Activated CD4-positive, alpha-beta T cell treated with anti-CD3 and anti-CD28 coated beads for 36 hours (primary cell): ENCODE results near the gene BRME1. TPM values are rescaled to one million over a fixed set of nuclear protein-coding genes. Genes with fewer than 3 reads are reported as not detected.

ENCODE experiments used
- ATAC-seq: fragments of 200-7000 bp; cut with Tn5 transposase; one replicate; pipeline ENCODE4 v1.10.0; 2021; ENCODE audit warnings: mild to moderate bottlenecking, moderate library complexity
- CTCF ChIA-PET: fragments of 350-600 bp; sonication (Branson Sonifier 250); formaldehyde crosslinking; loops from one replicate; lab custom pipeline; 2021; ENCODE audit warnings: antibody characterized with exemption; lab: Charles Lee
- POLR2A ChIA-PET: fragments of 350-600 bp; sonication (Branson Sonifier 250); formaldehyde crosslinking; loops from one replicate; lab custom pipeline; 2021; ENCODE audit warnings: antibody characterized with exemption, inconsistent platforms; lab: Charles Lee
- DNase-seq: peaks from one replicate; pipeline ENCODE4 v3.0.0-alpha.2; 2020
- H3K27ac Mint-ChIP-seq: one replicate; pipeline ENCODE4 v1.8.0; 2021; ENCODE audit warnings: mixed read lengths
- H3K27me3 Mint-ChIP-seq: one replicate; pipeline ENCODE4 v1.8.0; 2021; ENCODE audit warnings: mixed read lengths
- H3K36me3 Mint-ChIP-seq: one replicate; pipeline ENCODE4 v1.8.0; 2021; ENCODE audit warnings: low read depth, mixed read lengths
- H3K4me1 Mint-ChIP-seq: one replicate; pipeline ENCODE4 v1.8.0; 2021; ENCODE audit warnings: mixed read lengths
- H3K4me3 Mint-ChIP-seq: one replicate; pipeline ENCODE4 v1.8.0; 2021; ENCODE audit warnings: mild to moderate bottlenecking, moderate library complexity, mixed read lengths
- H3K9me3 Mint-ChIP-seq: one replicate; pipeline ENCODE4 v1.8.0; 2021; ENCODE audit warnings: low read depth, mixed read lengths
- intact Hi-C, 2 experiments: fragments of 100-400 bp; cut with DNase I in 1 of 2; cut with micrococcal nuclease in 1 of 2; formaldehyde crosslinking; loops; one replicate each; pipeline versions ENCODE4 v1.14.2 to v1.15.1; 2022 to 2024; cut with DNase I, micrococcal nuclease
- microRNA-seq: library from miRNA; unstranded; fragments of <30 nt; microRNA quantifications from one replicate; pipeline ENCODE4 v1.2.0, GENCODE V29; 2021; ENCODE audit warnings: borderline replicate concordance
- total RNA-seq, 2 experiments: library from RNA; stranded (reverse); gene quantifications; one replicate each; pipeline ENCODE4 v1.2.3, GENCODE V29; 2021

BRME1 gene
- total RNA-seq, 2 experiments from 2014 or later = 5.3 to 5.5 TPM

DNA sequence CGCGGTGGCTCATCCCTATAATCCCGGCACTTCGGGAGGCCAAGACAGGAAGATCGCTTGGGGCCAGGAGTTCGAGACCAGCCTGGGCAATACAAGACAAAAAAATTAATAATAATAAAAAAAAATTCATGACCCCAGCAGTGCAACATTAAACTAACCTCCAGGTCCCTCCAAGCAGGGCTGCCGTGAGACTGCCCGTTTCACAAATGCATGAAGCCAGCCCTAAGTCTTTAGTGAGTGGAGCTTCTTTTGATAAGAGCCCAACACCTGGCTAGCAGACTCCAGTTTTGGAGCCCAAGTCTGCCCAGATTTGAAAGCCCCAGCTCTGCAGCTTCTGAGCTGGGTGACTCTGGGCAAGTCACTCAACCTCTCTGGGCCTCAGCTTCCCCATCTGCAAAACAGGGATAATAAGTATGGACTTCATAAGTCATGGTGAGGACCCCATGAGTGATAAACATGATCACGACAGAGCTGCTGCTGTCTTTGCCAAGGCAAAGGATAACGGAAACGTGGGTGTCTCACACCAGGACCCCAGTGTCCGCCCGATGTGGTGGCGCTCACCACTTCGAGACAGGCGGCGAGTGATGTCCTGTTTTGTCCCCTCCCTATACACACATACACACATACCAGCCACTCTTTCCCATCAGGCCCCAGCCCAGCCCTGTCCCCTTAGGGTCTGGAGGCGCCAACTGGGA is 67.3 kb downstream of the BRME1 start:
- Mint-ChIP-seq H3K4me3 (peak overlapping the region; percentile 94), H3K4me1 (peaks cover 52% of the 10 kb centered on the region), H3K36me3 (peaks cover 48% of the 10 kb centered on the region), H3K27me3 (no peaks in the 10 kb centered on the region), H3K9me3 (no peaks in the 10 kb centered on the region), H3K27ac (peak overlapping the region; percentile 95)
- ATAC-seq (no peak), DNase-seq (no peak)
- intact Hi-C loops = loop anchor here (1.0 to 5.0 kb wide), 7 partner anchors 9 to 686 kb away; partner anchors contain the start of genes ZSWIM4 (in 2 of the 2), C19orf53 (in 1 of the 2) and RFX1 (in 1 of the 2)
- CTCF ChIA-PET = interaction anchor here (0.7 to 1.4 kb wide), 3 partner anchors 24 to 221 kb away, joined by 3 to 9 read pairs (median 3); partner anchors contain the start of gene C19orf53
- POLR2A ChIA-PET = interaction anchor here (0.6 to 1.3 kb wide), 4 partner anchors 9 to 567 kb away, joined by 3 to 15 read pairs (median 3); no protein-coding TSS in a partner anchor

DNA sequence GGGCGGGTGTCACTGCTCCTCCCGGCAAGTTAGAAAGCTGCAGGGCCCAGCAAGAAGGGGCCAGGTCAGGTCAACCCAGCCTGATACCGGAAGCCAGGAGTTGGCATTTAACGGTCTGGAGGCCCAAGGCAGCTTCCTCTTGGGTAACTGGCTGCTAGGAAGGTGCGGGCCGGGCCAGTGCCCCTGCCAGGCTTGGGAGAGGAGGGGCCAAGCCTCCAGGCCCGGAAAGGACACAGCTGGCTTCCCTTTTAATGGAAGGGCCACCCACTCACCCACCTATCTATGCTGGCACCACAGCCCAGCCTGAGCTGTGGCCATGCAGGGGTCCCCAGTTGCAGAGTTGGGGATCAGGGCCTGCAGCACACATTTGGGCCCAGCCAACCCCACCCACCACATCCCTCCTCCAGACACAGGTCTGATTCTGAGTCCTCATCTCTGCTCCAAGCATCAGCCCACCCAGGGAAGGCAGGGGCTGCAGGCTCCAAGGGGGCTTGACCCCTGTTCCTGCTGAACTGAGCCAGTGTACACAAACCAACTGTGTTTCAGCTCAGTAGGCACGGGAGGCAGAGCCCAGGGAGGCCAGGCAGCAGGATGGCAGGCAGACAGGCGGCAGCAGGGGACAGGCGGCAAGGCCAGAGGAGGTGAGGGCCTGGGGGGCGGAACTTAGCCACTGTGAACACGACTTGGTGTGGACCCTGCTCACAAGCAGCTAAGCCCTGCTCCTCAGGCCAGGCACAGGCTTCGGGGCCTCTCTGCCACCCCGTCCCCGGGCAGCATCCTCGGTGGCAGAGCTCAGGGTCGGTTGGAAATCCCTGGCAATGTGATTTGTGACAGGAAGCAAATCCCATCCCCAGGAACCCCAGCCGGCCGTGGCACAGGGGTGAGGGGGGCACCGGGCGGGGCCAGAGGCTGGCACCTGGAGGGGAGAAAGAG is 69.9 kb downstream of the BRME1 start:
- Mint-ChIP-seq H3K4me3 (peak overlapping the region; percentile 56), H3K4me1 (peaks cover 48% of the 10 kb centered on the region), H3K27ac (peak overlapping the region; percentile 87), H3K36me3 (peaks cover 50% of the 10 kb centered on the region), H3K9me3 (no peaks in the 10 kb centered on the region), H3K27me3 (no peaks in the 10 kb centered on the region)
- no peak for DNase-seq
- CTCF ChIA-PET = interaction anchor here (0.6 to 2.1 kb wide), 10 partner anchors 11 to 300 kb away, joined by 3 to 19 read pairs (median 4); partner anchors contain the start of genes ASF1B and ZSWIM4
- no peak for ATAC-seq
- intact Hi-C loops = loop anchor here in 1 of 2 experiments (2.0 to 5.0 kb wide), 2 partner anchors 15 to 39 kb away; partner anchors contain the start of gene ZSWIM4
- POLR2A ChIA-PET = interaction anchor here (1.2 to 2.0 kb wide), 3 partner anchors 8 to 26 kb away, joined by 3 to 36 read pairs (median 8); no protein-coding TSS in a partner anchor

DNA sequence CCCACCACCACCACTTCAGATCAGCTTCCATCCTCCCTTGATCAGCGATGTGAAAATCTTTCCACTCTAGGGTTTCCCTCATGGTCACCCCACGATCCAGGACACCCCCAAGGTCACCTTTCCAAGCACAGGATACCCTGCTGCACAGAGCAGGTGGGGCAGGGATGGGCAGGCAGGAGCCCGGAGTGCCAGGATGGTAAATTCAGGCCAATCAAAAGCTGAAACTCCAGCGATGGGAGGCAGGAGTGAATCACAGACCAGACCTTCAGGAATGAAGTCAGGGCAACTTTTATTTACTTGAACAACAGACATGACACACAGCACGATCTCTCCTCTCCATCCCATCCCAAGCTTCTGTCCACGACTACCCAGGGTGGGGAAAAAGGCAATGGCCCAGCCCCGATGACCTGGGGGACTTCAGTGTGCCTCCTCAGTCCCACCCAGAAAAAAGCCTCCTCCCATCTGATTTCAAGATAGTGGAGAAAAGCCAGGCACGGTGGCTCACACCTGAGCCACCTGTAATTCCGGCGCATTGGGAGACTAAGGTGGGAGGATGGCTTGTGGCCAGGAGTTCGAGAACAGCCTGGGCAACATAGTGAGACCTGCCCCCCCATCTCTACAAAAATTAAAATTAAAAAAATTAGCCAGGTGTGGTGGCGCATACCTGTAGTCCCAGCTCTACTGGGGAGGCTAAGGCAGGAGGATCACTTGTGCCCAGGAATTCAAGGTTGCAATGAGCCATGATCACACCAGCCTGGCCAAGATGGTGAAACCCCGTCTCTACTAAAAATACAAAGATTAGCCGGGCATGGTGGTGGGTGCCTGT is 71.5 kb downstream of the BRME1 start:
- intact Hi-C loops = loop anchor here in 1 of 2 experiments (5.0 kb wide), 1 partner anchor 37 kb away; the partner anchor contains the start of gene ZSWIM4
- Mint-ChIP-seq H3K27ac (peak overlapping the region; percentile 91), H3K27me3 (no peaks in the 10 kb centered on the region), H3K4me3 (peak overlapping the region; percentile 51), H3K9me3 (no peaks in the 10 kb centered on the region), H3K4me1 (peaks cover 41% of the 10 kb centered on the region), H3K36me3 (peaks cover 37% of the 10 kb centered on the region)
- ATAC-seq (no peak), DNase-seq (no peak)
- POLR2A ChIA-PET = interaction anchor here (0.5 kb wide), 1 partner anchor 223 kb away, joined by 3 read pairs; no protein-coding TSS in a partner anchor
- CTCF ChIA-PET = interaction anchor here (0.6 to 1.6 kb wide), 6 partner anchors 10 to 107 kb away, joined by 3 to 6 read pairs (median 3); partner anchors contain the start of gene ZSWIM4

DNA sequence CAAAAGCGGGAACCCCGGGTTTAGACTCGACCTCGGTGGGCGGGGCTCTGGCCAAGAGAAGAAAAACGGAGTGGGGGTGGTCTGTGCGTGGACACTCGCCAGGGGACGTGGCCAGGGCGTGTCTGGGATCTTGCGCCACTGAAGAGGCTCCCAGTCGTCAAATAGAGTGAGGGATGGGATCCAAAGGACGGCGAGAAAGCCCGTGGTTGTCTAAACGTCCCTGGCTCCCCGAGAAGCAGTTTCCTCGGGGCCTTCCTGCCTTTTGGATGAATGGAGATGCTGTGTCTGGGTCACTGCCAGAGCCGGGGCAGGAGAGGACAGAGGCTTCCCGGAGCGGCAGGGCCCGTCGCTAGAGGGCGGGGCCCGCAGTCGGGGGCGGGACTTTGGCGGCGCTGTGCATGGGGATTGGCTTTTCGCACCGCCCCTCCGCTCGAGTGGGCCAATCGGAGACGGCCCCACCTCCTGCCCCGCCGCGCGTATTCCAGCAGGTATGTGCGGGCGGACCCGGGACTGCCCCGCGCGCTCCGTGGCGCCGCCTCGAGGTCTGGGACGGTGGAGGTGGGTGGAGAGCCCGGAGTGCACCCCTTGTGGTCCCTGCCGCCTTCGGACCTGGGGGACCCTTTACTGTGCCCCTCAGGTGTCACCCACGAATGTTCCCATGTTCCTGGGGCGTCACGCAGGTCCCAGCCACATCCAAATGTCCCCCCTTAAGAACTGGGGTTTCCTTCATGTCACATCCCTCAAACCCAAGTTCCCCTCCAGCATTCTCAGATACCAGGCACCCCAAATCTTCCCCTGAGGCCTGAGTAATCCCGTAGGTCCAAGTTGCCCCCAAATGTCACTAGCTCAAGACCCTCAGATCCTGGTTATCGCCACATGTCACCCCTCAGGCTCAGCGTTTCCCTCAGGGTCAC is 72.3 kb downstream of the BRME1 start:
- POLR2A ChIA-PET = interaction anchor here (0.5 to 0.9 kb wide), 3 partner anchors 13 to 224 kb away, joined by 3 to 5 read pairs (median 3); no protein-coding TSS in a partner anchor
- peak; percentile 97 for DNase-seq
- Mint-ChIP-seq H3K27ac (peak overlapping the region; percentile 91), H3K4me3 (peak overlapping the region; percentile 65), H3K4me1 (peaks cover 37% of the 10 kb centered on the region), H3K27me3 (no peaks in the 10 kb centered on the region), H3K36me3 (peaks cover 34% of the 10 kb centered on the region), H3K9me3 (no peaks in the 10 kb centered on the region)
- peak; percentile 90 for ATAC-seq
- CTCF ChIA-PET = interaction anchor here (0.6 to 1.0 kb wide), 5 partner anchors 9 to 107 kb away, joined by 3 to 4 read pairs (median 3); partner anchors contain the start of gene ZSWIM4
- intact Hi-C loops = loop anchor here in 1 of 2 experiments (1.0 to 2.0 kb wide), 2 partner anchors 38 to 49 kb away; partner anchors contain the start of gene ZSWIM4

Small RNAs within 50 kb of the gene (microRNA-seq; reads per million reads assigned to microRNA genes)
- gene MIR181C = 278 reads per million, percentile 74 among the genes with 10 or more reads in this experiment
- 257 reads per million, percentile 73 among the genes with 10 or more reads in this experiment for gene MIR181D

Other genes with a start within 250 kb of the BRME1 start
- gene MRI1, start 141.6 kb downstream of the BRME1 start, total RNA-seq = 10 to 100 TPM; 35.9 to 39.9 TPM
- 100 to 1,000 TPM; 115 to 142 TPM for gene C19orf53, start 131.7 kb downstream of the BRME1 start, total RNA-seq
- 1 to 10 TPM; 5.6 to 5.8 TPM for gene ZSWIM4, start 110.7 kb downstream of the BRME1 start, total RNA-seq
- gene NANOS3, start 29.0 kb downstream of the BRME1 start, total RNA-seq = 1 to 10 TPM; 1.2 to 1.6 TPM
- 10 to 100 TPM; 30.2 to 34.3 TPM for gene CC2D1A, start 84 bp upstream of the BRME1 start, total RNA-seq
- under 1 TPM; 0.25 to 0.46 TPM for gene PODNL1, start 32.3 kb upstream of the BRME1 start, total RNA-seq
- 10 to 100 TPM; 55.8 to 61.6 TPM for gene DCAF15, start 46.4 kb upstream of the BRME1 start, total RNA-seq
- 10 to 100 TPM; 14.2 to 15.3 TPM for gene RFX1, start 100.2 kb upstream of the BRME1 start, total RNA-seq
- gene RLN3, start 122.0 kb upstream of the BRME1 start, total RNA-seq = not detected
- gene IL27RA, start 125.6 kb upstream of the BRME1 start, total RNA-seq = 10 to 100 TPM; 49.8 to 52.0 TPM
- gene PALM3, start 156.0 kb upstream of the BRME1 start, total RNA-seq = under 1 TPM in 1 of 2 experiments, not detected in 1; 0.16 TPM
- gene MISP3, start 166.7 kb upstream of the BRME1 start, total RNA-seq = 1 to 10 TPM; 1.1 to 1.6 TPM
- gene C19orf67, start 179.7 kb upstream of the BRME1 start, total RNA-seq = under 1 TPM; 0.21 to 0.39 TPM
- gene SAMD1, start 184.6 kb upstream of the BRME1 start, total RNA-seq = 10 to 100 TPM; 72.9 to 73.8 TPM
- 10 to 100 TPM; 58.1 to 68.7 TPM for gene PRKACA, start 211.6 kb upstream of the BRME1 start, total RNA-seq
- 10 to 100 TPM; 64.6 to 70.4 TPM for gene ASF1B, start 230.5 kb upstream of the BRME1 start, total RNA-seq